AG09309 (cell line): ENCODE data around the gene BORCS5.
"Not testable (repeated sequence)": the region's sequence is repeated elsewhere in the genome, so short reads cannot be mapped to it uniquely, and the experiment has no call there.

Experiments
- DNase-seq: peaks from one replicate; pipeline ENCODE4 v3.0.0-alpha.2; 2010; ENCODE audit warnings: low read depth
- H3K4me3 ChIP-seq: 2 replicates; pipeline ENCODE4 v1.5.1; 2011; ENCODE audit warnings: mild to moderate bottlenecking, low read depth, low read length, moderate library complexity; ENCODE audit not compliant: control insufficient read depth
- TF ChIP-seq, protein P1 (sequence below): IDR thresholded peaks from 2 replicates; pipeline ENCODE4 v1.5.1; 2011; ENCODE audit warnings: mild to moderate bottlenecking, low read depth, low read length, inconsistent platforms; ENCODE audit not compliant: insufficient read depth, control insufficient read depth; ENCODE audit errors: missing control alignments

Gene BORCS5

DNA sequence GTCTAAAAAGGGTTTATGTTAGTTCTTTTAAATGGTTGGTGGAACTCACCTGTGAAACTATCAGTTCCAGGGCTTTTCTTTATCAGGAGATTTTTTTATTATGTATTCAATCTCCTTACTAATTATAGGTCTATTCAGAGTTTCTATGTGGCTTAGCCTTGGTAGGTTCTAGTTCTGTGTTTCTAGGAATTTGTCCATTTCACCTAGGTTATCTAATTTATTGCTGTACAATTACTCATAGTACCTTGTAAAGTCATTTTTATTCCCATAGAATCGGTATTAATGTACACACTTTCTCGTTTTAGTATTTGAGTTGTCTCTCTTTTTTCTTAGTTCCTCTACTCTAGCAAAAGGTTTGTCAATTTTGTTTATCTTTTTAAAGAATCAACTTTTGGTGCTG, 59.0 kb downstream of the BORCS5 start:
- TF ChIP-seq, protein P1, sequence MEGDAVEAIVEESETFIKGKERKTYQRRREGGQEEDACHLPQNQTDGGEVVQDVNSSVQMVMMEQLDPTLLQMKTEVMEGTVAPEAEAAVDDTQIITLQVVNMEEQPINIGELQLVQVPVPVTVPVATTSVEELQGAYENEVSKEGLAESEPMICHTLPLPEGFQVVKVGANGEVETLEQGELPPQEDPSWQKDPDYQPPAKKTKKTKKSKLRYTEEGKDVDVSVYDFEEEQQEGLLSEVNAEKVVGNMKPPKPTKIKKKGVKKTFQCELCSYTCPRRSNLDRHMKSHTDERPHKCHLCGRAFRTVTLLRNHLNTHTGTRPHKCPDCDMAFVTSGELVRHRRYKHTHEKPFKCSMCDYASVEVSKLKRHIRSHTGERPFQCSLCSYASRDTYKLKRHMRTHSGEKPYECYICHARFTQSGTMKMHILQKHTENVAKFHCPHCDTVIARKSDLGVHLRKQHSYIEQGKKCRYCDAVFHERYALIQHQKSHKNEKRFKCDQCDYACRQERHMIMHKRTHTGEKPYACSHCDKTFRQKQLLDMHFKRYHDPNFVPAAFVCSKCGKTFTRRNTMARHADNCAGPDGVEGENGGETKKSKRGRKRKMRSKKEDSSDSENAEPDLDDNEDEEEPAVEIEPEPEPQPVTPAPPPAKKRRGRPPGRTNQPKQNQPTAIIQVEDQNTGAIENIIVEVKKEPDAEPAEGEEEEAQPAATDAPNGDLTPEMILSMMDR, result no peak
- DNase-seq, result no peak

GRCh38 chr12:12419165-12419564, 62.3 kb downstream of the BORCS5 start:
- not testable (repeated sequence) for DNase-seq, H3K4me3 ChIP-seq

More for the DNA sequence above, 59.0 kb downstream of the BORCS5 start:
- H3K4me3 ChIP-seq, result no peak overlapping the region

DNA sequence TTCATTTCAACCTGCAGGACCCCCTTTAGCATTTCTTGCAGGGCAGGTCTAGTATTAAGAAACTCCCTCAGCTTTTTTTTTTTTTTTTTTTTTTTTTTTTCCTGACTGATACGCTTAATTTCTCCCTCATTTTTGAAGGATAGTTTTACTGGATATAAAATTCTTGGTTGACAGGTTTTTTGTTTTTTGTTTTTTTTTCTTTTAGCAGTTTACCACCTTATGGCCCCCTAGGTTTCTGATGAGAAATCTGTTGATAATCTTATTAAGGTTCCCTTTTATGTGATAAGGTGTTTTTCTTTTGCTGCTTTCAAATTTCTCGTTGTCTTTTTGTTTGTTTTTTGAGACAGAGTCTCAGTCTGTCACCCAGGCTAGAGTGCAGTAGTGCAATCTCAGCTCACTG, 66.5 kb downstream of the BORCS5 start:
- no peak overlapping the region for H3K4me3 ChIP-seq
- DNase-seq, result no peak
- TF ChIP-seq, protein P1, result no peak

GRCh38 chr12:12425001-12425400, 68.1 kb downstream of the BORCS5 start:
- DNase-seq, result no peak
- no peak overlapping the region for H3K4me3 ChIP-seq
- TF ChIP-seq, protein P1, result no peak

DNA sequence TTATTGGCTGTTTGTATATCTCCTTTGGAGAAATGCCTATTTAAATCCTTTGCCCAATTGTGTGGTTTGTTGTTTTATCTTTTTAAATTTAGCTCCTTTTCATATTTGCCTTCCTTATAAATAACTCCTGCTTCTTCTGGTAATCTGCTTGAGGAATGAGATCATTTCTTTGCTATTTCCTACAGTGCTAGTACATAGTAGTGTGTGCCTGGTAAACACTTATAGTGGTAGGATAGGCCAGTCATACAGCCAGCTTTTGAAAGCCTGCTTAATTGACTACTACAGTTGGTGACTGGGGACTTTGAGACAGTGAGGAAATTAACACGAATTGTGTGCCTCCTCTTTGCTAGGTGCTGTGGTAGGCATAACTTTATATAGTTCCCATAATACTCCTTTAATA, 68.7 kb downstream of the BORCS5 start:
- DNase-seq, result no peak
- TF ChIP-seq, protein P1, result no peak
- H3K4me3 ChIP-seq, result no peak overlapping the region

GRCh38 chr12:12427568-12427967, 70.7 kb downstream of the BORCS5 start:
- TF ChIP-seq, protein P1, result no peak
- H3K4me3 ChIP-seq, result no peak overlapping the region
- no peak for DNase-seq

DNA sequence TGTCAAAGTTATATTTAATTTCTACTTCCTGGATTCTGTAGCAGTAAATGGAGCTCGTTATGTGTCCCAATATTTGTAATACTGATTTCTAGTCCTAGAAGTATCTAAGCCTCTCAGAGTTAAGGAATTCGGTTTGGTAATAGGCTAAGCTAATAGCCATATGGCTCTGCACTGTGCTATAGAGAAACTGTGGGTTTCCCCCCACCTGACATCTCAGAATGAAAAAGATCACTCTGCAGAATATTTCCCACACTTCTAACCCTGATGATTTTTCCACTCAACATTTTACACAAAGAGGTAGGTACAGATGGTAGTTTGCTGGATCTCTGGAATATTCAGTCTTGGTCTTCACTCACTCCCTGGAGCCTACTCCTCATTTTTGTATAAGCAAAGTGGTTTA, 71.2 kb downstream of the BORCS5 start:
- TF ChIP-seq, protein P1, result no peak
- H3K4me3 ChIP-seq, result no peak overlapping the region
- DNase-seq, result no peak
